HG02588 (cell line): ENCODE measurements around the gene MSX1.

Source experiments
- ATAC-seq: cut with Tn5 transposase; IDR thresholded peaks from one replicate; pipeline ENCODE4 v1.9.1; 2021; ENCODE audit warnings: mild to moderate bottlenecking, moderate library complexity; ENCODE audit not compliant: unreplicated experiment

Gene MSX1

GRCh38 chr4:4899202-4899925 is 39.9 kb downstream of the MSX1 start:
- ATAC-seq = no peak

- no peak for ATAC-seq
Measured at GRCh38 chr4:4901877-4902276, 42.4 kb downstream of the MSX1 start.

- no peak for ATAC-seq
Measured at GRCh38 chr4:4912155-4912554, 52.7 kb downstream of the MSX1 start.

- no peak for ATAC-seq
Measured at GRCh38 chr4:4913147-4913561, 53.7 kb downstream of the MSX1 start.
